AG09319 (cell line): Measurements from ENCODE around the gene GRK6.

Experiments used
- DNase-seq: peaks from one replicate; pipeline ENCODE4 v3.0.0-alpha.2; 2010; ENCODE audit warnings: low read depth; ENCODE audit errors: extremely low read depth
- TF ChIP-seq, protein P1 (sequence below): IDR thresholded peaks from 2 replicates; pipeline ENCODE4 v1.5.1; 2011; ENCODE audit warnings: low read depth, mild to moderate bottlenecking, inconsistent platforms, low read length, moderate library complexity

The GRK6 gene

DNA sequence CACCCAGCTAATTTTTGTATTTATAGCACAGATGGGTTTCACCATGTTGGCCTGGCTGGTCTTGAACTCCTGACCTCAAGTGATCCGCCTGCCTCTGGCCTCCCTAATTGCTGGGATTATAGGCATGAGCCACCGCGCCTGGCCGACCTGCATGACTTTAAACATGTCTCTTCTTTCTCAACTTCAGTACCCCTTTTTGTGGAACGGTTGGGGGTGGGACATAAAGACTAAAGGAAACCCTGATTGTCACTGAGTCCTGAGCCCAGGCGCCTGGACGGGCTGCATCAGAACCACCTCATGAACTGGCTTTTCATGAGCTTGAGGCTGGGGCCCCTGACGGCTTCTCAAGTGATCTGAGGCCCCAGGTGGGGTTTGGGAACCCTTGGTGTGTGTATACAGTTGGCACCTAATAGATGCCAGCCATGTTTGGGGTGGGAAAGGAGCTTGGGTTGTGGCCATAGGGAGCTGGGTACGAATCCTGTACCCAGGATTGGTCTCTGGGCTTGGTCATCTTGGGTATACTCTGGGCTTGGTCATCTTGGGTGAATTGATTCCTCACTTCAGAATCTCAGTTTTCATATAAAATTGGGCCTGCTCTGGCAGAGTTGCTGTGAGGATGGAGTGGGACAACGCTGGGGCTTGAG is 2.2 kb downstream of the GRK6 start:
- TF ChIP-seq, protein P1, sequence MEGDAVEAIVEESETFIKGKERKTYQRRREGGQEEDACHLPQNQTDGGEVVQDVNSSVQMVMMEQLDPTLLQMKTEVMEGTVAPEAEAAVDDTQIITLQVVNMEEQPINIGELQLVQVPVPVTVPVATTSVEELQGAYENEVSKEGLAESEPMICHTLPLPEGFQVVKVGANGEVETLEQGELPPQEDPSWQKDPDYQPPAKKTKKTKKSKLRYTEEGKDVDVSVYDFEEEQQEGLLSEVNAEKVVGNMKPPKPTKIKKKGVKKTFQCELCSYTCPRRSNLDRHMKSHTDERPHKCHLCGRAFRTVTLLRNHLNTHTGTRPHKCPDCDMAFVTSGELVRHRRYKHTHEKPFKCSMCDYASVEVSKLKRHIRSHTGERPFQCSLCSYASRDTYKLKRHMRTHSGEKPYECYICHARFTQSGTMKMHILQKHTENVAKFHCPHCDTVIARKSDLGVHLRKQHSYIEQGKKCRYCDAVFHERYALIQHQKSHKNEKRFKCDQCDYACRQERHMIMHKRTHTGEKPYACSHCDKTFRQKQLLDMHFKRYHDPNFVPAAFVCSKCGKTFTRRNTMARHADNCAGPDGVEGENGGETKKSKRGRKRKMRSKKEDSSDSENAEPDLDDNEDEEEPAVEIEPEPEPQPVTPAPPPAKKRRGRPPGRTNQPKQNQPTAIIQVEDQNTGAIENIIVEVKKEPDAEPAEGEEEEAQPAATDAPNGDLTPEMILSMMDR, result no peak

DNA sequence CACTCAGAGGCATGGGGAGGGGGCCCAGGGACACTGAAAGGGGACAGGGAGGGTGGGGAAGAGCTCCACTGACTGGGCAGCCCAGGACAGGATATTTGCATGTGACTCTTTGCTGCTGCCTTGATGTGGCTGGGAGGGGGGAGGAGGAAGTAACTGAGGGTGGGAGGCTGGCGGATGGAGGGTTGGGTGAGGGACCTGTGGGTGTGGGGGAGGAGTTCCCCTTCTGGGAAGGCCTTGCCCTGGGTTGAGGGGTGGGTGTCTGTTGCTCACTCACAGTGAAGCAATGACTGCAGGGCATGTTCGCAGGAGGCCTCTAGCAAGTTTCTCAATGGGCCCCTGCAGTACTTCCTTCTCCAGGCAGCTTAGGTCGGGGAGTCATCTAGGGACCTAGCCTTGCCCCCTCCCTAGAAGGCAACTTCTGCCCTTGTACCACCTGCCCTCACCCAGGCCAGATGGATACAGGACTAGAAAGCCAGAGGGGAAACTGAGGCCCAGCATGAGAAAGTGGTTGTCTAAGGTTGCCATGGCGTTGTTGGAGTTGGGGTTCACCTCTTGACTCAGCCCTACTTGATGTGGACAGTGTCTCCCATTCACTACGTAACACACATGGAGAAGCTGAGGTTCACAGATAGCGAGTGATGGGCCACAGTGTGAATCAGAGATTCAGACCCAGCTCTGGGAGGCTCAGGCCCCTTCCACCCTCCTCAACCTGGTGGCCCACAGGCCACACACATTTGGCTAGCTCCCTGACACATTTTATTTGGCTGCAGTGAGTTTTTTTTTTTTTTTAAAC is 3.0 kb downstream of the GRK6 start:
- TF ChIP-seq, protein P1, result no peak
- DNase-seq, result no peak

More for the DNA sequence above, 2.2 kb downstream of the GRK6 start:
- no peak for DNase-seq

DNA sequence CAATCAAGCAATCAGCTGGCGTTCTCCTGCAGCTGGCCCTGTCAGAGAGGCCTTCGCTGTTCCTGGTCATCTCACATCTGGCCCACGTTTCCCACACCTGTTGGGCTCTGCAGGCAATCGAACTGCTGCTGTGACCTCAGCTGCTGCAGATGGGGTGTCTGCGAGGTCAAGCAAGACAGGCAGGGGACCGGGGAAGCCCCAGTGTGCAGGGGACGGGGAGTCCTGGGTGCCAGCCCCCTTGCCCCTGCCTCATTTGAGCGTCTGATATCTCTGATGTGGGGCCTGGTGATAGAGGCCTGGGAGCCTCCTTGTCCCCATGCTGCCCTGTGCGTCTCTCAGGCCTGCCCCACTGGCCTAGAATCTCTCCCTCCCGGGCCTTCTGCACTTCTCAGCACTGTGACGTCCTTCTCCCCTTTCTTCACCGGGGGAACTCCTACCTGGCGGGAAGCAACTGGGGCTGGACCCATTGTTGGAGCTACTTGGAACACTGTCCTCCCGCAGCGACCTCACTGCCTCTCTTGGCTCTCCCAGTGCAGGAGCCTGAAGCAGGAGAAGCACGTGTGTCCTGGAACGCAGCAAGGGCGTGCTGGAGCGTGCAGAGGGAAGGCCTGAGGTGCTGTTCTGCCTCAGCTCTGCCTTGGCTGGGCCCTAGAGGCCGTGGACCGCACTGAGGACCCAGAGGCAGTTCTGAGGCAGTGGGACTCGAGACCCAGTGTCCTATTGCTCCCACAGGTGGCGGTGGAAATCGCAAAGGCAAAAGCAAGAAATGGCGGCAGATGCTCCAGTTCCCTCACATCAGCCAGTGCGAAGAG is 3.9 kb downstream of the GRK6 start:
- TF ChIP-seq, protein P1, result no peak
- DNase-seq, result no peak

DNA sequence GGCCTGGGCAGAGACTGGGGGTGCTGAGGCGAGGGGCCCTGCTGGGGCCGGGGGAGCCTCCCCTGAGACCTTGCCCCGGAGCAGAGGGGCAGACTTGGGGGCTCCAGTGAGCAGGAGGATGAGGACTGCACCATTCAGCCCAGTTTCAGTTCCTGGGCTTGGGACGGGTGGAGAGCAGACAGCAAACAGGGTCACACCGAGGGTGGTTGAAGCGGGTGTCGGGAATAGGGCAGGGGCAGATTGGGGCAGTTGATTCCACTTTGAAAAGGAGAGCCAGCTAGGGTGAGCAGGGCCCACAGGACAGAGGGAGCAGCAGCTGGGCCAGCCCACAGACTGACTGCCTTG is 4.5 kb downstream of the GRK6 start:
- DNase-seq, result no peak
- TF ChIP-seq, protein P1, result no peak

DNA sequence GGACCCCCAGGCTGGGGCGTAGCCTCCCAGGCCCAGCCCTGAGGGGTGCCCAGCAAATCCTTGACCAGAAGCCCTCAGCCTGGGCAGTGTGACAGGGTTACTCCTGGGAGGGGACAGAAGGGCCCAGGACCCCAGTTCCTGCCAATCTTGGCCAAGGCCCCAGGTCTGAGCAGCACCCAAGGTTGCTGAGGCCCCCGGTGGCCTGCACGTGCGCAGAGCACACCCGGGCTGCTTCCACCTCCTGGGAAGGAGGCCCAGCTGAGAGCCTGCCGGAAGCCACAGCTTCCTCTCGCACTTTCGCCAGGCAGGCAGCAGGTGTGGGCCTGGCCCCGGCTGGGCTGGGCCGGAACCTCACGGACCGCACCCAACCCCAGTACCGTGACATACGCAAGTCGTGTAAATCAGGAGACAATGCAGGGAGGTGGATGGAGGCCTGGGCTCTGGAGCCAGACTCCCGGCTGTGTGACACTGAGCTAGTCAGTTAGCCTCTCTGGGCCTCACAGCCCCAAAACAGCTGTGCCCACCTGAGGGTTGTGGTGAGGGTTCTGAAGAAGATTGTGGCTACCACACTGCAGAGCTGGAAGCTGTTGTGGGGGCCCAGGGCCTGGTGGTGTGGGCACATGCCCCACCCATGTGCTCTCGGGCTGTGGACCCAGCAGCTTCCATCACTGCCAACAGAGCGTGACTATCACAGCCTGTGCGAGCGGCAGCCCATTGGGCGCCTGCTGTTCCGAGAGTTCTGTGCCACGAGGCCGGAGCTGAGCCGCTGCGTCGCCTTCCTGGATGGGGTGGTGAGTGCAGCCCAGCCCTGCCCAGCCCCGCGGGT is 5.1 kb downstream of the GRK6 start:
- DNase-seq, result no peak
- TF ChIP-seq, protein P1, result no peak

DNA sequence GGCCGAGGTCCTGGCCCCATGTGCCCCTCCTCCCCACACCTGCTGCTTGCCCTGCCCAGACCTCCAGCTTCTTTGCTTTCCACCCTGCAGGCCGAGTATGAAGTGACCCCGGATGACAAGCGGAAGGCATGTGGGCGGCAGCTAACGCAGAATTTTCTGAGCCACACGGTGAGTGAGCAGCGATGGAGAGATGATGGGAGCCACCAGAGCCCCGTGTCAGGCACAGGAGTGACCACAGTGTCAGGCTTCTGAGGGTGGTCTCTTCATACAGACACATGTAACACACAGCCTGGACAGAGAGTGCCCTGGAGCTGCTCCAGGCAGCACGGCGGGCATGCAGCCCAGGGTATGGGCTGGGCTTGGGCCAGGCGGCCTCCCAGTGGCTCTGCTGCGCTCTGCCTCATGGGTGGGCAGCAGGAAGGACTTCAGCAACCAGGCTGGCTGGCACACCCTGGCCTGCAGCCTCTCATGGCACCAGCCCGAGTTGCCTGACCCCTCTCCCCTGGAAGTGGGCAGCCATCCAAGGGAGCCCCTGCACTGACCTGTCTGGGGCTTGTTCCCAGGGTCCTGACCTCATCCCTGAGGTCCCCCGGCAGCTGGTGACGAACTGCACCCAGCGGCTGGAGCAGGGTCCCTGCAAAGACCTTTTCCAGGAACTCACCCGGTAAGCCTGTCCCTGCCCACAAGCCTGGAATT is 5.8 kb downstream of the GRK6 start:
- DNase-seq, result no peak
- TF ChIP-seq, protein P1, result no peak
